ENCODE measurements around the gene SETBP1. TPM values are rescaled to one million over a fixed set of nuclear protein-coding genes. Genes with fewer than 3 reads are reported as not detected.

The SETBP1 gene
- total and polyA plus RNA-seq, 2 of the 4 experiments (the other 2 are of a cell fraction): 0.19 to 0.36 TPM

GRCh38 chr18:44973282-44973681 is 292.6 kb downstream of the SETBP1 start:
- Histone ChIP-seq H3K4me2 (ENCODE audit: low read depth, low read length) (no peak overlapping the region), H4K8ac (ENCODE audit: low read depth in 2 of 2, low read length in 2 of 2) (no peak overlapping the region), H4K5ac (ENCODE audit: low read depth, low read length) (no peak overlapping the region), H3K9ac (ENCODE audit: low read depth, low read length) (no peak overlapping the region), H3K14ac (replicated peaks; ENCODE audit: low read depth, low read length) (no peak overlapping the region), H3K18ac (ENCODE audit: low read depth, low read length) (no peak overlapping the region), H2BK120ac (ENCODE audit: low read depth, low read length) (no peak overlapping the region), H4K91ac (ENCODE audit: insufficient read depth, low read depth, low read length) (no peak overlapping the region), H2BK20ac (ENCODE audit: low read depth, low read length) (no peak overlapping the region), H2AFZ (replicated peaks; ENCODE audit: low read length, poor library complexity) (no peak overlapping the region), H2AK5ac (ENCODE audit: low read depth, low read length) (no peak overlapping the region), H3K4ac (ENCODE audit: low read depth, low read length) (no peak overlapping the region), H3K56ac (ENCODE audit: extremely low read depth, insufficient read depth, low read length) (no peak overlapping the region), H2BK5ac (ENCODE audit: low read depth, low read length, poor library complexity, severe bottlenecking) (no peak overlapping the region), H3K4me1 (ENCODE audit: control insufficient read depth, insufficient read depth, low read length) (no peaks in the 10 kb centered on the region), H3K9me3 (ENCODE audit: control insufficient read depth, insufficient read depth, low read length) (no peaks in the 10 kb centered on the region), H3K27ac (ENCODE audit: insufficient read depth, low read length) (no peak overlapping the region), H3K4me3 (ENCODE audit: insufficient read depth, low read depth, low read length) (no peak overlapping the region), H3K23ac (ENCODE audit: low read depth, low read length) (no peak overlapping the region), H2AK9ac (replicated peaks; ENCODE audit: low read depth, low read length, poor library complexity) (no peak overlapping the region), H2BK15ac (ENCODE audit: low read depth, low read length) (no peak overlapping the region), H3K9me1 (ENCODE audit: insufficient read depth, low read length) (no peaks in the 10 kb centered on the region), H4K20me1 (ENCODE audit: insufficient read depth, low read length) (no peaks in the 10 kb centered on the region), H3K36me3 (ENCODE audit: control insufficient read depth, insufficient read depth, low read length) (no peaks in the 10 kb centered on the region), H3K27me3 (ENCODE audit: control insufficient read depth, insufficient read depth, low read length) (no peaks in the 10 kb centered on the region), H3K79me1 (ENCODE audit: low read depth in 1 of 2, low read length in 2 of 2) (no peaks in the 10 kb centered on the region)
- ATAC-seq (ENCODE audit: low read depth) (no peak), DNase-seq (no peak)
- WGBS, 2 experiments (ENCODE audit: extremely low coverage in 2 of 2, insufficient read length in 1 of 2): no CpG with 5 or more reads among the region's 2 CpGs
- BruUV-seq (replicated peaks): no TSS peak
- intact Hi-C loops (cut with micrococcal nuclease) (no loop called here), in situ Hi-C loops (cut with MboI; ENCODE audit: low sequenced_read_pairs) (no loop called here), dilution Hi-C loops (cut with HindIII; ENCODE audit: low sequenced_read_pairs, unreplicated experiment) (no loop called here)
- POLR2A ChIA-PET (ENCODE audit: unreplicated experiment): no interaction called here
- CTCF ChIA-PET: interaction anchor here (0.6 kb wide), 1 partner anchor 1457 kb away, joined by 4 read pairs; no protein-coding TSS in a partner anchor
- TF ChIP-seq RCOR1 (IDR thresholded peaks at IDR 0.05; ENCODE audit: insufficient replicate concordance, low read length) (no peak), CHD1 (IDR thresholded peaks at IDR 0.05; ENCODE audit: low read depth, low read length) (no peak), ELK1 (IDR thresholded peaks at IDR 0.05; ENCODE audit: borderline replicate concordance, low read depth, low read length) (no peak), RAD21 (IDR thresholded peaks at IDR 0.05; ENCODE audit: low read length) (no peak), SMC3 (IDR thresholded peaks at IDR 0.05; ENCODE audit: low read depth, low read length) (no peak), CEBPB (IDR thresholded peaks at IDR 0.05; ENCODE audit: low read depth, low read length) (no peak), MAZ (IDR thresholded peaks at IDR 0.05; ENCODE audit: borderline replicate concordance, low read depth, low read length) (no peak), POLR2A (IDR thresholded peaks at IDR 0.05; ENCODE audit: low read depth, low read length) (no peak), NFE2L2 (IDR thresholded peaks at IDR 0.05; ENCODE audit: low read depth, low read length) (no peak), MXI1 (IDR thresholded peaks at IDR 0.05; ENCODE audit: borderline replicate concordance, low read depth, low read length) (no peak), RFX5 (IDR thresholded peaks at IDR 0.05; ENCODE audit: low read depth, low read length) (no peak), BHLHE40 (IDR thresholded peaks at IDR 0.05; ENCODE audit: low read depth, low read length) (no peak), MAFK (IDR thresholded peaks at IDR 0.05; ENCODE audit: low read depth, low read length) (no peak), FOS (IDR thresholded peaks at IDR 0.05; ENCODE audit: low read depth, low read length) (no peak)
- TF ChIP-seq, protein P1, sequence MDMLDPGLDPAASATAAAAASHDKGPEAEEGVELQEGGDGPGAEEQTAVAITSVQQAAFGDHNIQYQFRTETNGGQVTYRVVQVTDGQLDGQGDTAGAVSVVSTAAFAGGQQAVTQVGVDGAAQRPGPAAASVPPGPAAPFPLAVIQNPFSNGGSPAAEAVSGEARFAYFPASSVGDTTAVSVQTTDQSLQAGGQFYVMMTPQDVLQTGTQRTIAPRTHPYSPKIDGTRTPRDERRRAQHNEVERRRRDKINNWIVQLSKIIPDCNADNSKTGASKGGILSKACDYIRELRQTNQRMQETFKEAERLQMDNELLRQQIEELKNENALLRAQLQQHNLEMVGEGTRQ (IDR thresholded peaks at IDR 0.05; ENCODE audit: low read depth, low read length): no peak
- TF ChIP-seq, protein P2, sequence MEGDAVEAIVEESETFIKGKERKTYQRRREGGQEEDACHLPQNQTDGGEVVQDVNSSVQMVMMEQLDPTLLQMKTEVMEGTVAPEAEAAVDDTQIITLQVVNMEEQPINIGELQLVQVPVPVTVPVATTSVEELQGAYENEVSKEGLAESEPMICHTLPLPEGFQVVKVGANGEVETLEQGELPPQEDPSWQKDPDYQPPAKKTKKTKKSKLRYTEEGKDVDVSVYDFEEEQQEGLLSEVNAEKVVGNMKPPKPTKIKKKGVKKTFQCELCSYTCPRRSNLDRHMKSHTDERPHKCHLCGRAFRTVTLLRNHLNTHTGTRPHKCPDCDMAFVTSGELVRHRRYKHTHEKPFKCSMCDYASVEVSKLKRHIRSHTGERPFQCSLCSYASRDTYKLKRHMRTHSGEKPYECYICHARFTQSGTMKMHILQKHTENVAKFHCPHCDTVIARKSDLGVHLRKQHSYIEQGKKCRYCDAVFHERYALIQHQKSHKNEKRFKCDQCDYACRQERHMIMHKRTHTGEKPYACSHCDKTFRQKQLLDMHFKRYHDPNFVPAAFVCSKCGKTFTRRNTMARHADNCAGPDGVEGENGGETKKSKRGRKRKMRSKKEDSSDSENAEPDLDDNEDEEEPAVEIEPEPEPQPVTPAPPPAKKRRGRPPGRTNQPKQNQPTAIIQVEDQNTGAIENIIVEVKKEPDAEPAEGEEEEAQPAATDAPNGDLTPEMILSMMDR (conservative IDR thresholded peaks at IDR 0.05; ENCODE audit: low read depth, low read length): no peak

All from IMR-90 (cell line).